HFF-Myc (cell line): ENCODE data around the gene FLOT1.
"Not testable (repeated sequence)": the region's sequence is repeated elsewhere in the genome, so short reads cannot be mapped to it uniquely, and the experiment has no call there.

Source experiments
- DNase-seq: peaks from one replicate; pipeline ENCODE4 v3.0.0-alpha.2; 2011; ENCODE audit warnings: low read depth; ENCODE audit errors: extremely low read depth
- H3K4me3 ChIP-seq: replicated peaks from 2 replicates; pipeline ENCODE4 v1.5.1; 2011; ENCODE audit warnings: low read depth, mild to moderate bottlenecking, control low read depth, low read length
- TF ChIP-seq, protein P1 (sequence below): IDR thresholded peaks from 2 replicates; pipeline ENCODE4 v1.5.1; 2012; ENCODE audit warnings: mild to moderate bottlenecking, low read depth, low read length, control low read depth; ENCODE audit errors: missing control alignments

FLOT1 gene

DNA sequence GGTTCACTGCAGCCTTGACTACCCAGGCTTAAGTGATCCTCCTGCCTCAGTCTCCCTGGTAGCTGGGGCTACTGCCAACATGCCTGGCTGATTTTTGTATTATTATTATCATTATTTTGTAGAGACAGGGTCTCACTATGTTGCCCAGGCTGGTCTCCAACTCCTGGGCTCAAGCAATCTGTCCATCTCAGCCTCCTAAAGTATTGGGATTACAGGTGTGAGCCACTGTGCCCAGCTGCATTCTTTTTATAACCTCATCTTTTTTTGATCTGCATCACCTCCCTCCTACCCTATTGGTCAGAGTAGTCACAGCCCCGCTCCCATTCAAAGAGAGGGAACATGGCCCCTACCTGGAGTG is 25.4 kb upstream of the FLOT1 start:
- no peak overlapping the region for H3K4me3 ChIP-seq
- TF ChIP-seq, protein P1, sequence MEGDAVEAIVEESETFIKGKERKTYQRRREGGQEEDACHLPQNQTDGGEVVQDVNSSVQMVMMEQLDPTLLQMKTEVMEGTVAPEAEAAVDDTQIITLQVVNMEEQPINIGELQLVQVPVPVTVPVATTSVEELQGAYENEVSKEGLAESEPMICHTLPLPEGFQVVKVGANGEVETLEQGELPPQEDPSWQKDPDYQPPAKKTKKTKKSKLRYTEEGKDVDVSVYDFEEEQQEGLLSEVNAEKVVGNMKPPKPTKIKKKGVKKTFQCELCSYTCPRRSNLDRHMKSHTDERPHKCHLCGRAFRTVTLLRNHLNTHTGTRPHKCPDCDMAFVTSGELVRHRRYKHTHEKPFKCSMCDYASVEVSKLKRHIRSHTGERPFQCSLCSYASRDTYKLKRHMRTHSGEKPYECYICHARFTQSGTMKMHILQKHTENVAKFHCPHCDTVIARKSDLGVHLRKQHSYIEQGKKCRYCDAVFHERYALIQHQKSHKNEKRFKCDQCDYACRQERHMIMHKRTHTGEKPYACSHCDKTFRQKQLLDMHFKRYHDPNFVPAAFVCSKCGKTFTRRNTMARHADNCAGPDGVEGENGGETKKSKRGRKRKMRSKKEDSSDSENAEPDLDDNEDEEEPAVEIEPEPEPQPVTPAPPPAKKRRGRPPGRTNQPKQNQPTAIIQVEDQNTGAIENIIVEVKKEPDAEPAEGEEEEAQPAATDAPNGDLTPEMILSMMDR, result no peak
- no peak for DNase-seq

DNA sequence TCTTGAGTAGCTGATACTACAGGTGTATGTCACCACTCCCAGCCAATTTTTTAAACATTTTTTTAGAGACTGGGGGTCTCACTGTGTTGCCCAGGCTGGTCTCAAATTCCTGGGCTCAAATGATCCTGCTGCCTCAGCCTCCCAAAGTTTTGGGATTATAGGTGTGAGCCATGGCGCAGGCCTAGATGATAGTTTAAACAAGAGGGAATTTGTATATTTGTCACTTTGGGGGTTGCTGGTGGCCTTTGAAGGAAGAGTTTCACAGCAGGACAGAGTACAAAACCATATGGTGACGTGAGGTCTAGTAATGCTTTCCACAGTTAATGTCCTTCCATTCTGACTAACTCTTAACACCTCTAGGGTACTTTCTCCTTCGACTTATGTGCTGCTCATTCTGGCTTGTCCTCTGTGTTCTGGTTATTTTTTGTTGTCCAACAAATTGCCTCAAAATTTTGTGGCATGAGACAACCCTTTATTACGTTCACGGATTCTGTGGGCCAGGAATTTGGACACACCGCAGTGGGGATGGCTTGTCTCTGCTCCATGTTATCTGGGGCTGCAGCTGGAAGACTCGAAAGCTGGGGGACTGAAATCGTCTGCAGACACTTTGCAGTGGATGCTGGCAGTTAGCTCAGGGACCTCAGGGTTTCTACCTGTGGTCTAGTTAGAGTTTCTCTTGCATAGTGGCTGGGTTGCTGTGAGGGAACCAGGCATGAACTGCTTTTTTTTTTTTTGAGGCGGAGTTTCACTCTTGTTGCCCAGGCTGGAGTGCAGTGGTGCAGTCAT is 24.9 kb upstream of the FLOT1 start:
- DNase-seq, result no peak
- H3K4me3 ChIP-seq, result no peak overlapping the region
- TF ChIP-seq, protein P1, result no peak

DNA sequence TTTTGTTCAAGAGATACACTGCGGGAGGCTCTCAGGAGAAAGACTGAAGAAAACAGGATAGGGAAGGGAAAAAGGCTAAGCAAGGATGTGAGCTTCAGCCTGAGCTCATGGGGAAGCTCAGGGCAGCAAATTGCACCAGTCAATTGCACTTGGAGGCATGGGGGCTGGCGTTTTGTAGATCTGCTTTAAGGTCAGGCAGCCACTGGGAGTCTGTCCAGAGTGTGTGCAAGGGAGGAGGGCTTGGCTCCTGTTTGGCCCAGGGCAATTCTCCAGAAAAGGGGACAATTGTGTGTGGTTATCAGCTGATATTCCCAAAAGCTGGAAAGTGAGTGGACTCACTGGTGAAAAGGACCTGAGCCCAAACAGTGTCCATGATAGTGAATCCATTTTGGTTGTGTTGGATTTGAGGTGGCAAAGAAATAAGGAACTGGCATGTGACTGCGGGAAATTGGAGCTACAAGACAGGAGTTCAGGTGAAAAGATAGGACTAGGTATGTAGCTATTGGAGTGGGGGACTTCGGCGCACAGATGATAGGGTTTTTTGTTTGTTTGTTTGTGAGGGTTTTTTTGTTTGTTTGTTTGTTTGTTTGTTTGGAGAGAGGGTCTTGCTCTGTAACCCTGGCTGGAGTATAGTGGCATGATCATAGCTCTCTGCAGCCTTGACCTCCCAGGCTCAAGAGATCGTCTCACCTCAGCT is 24.1 kb upstream of the FLOT1 start:
- TF ChIP-seq, protein P1, result no peak
- H3K4me3 ChIP-seq, result no peak overlapping the region
- no peak for DNase-seq

DNA sequence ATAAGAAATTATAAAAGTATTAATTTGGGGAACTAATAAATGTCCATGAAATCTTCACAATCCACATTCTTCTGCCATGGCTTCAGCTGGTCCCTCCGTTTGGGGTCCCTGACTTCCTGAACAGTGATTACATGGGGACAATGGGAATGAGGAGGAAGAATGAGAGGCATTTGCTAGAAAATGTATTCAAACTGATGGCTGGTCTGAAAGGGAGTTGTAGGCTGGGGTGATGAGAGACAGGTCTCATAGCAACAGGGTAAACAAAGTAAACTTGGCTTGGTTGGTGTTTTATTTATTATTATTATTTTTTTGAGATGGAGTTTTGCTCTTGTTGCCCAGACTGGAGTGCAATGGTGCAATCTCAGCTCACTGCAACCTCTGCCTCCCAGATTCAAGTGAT is 23.0 kb upstream of the FLOT1 start:
- not testable (repeated sequence) for DNase-seq, H3K4me3 ChIP-seq

DNA sequence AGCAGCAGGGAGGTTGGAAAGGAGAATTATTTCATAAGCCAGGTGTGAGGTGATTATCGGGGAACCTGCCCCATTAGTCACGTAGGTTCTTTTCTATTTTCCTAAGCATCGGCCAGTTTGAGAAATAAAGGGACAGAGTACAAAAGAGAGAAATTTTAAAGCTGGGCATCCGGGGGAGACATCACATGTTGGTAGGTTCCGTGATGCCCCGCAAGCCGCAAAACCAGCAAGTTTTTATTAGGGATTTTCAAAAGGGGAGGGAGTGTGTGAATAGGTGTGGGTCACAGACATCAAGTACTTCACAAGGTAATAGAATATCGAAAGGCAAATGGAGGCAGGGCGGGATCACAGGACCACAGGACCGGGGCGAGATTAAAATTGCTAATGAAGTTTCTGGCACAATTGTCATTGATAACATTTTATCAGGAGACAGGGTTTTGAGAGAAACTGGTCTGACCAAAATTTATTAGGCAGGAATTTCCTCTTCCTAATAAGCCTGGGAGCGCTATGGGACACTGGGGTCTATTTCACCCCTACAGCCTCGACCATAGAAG is 22.1 kb upstream of the FLOT1 start:
- not testable (repeated sequence) for DNase-seq, H3K4me3 ChIP-seq

DNA sequence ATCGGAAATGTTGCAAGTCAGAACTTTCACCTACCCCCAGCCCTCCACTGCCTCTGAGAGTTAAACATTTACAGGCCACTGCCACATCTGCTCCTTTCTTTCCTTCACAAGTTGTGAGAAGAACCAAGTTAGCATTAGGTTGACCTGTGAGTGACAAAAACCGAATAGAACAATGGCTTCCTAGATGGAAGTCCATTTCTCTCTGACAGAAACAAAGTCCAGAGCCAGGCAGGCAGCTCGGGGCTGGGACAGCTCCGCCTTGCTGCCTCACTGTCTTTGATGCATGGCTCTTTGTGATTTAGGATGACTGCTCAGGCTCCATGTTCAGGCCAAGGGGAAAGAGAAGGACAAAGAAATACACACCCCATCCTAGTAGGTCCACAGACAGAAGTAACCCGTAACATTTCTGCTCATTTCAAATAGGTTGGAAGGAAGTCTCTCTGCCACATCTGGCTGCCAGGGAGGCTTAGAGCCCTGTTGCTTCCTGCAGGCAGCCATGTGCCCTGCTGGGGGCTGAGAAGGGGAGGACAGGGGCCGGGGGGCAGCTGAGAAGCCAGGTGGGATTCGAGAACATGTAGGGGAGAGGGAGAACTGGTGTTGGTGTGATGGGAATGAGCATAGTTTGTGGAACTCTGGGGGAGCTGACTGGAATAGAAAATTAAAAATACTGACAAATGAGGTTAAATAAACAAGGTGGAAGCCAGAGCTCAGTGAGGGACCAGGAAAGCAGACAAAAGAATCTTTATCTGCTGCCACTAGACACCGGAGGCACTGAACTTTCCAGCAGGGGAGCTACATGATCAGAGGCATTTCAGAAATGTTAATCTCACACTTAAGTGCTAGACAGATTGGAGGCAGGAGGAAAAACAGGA is 21.4 kb upstream of the FLOT1 start:
- TF ChIP-seq, protein P1, result no peak
- no peak for DNase-seq
- H3K4me3 ChIP-seq, result no peak overlapping the region

DNA sequence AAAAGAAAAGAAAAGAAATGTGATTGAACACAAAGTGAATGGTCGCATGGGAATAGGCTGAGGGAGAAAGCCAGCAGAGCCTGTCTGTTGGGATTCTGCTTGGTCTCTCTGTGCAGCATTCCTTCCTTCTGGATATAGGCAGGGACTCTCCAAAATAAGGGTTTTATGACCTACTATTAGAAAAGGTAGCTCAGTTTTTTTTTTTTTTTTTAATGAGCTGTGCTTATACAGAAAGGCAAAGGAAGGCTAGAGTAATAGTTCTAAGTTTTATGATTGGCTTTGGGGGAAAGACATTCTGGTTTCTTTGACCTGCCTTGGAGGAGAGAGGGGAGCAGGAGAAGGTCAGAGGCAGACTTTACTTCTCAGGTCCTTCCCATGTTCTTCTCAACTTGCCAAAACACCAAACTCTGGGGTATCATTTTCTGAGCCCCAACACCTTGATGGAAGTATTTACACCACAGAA is 20.7 kb upstream of the FLOT1 start:
- TF ChIP-seq, protein P1, result no peak
- no peak overlapping the region for H3K4me3 ChIP-seq
- no peak for DNase-seq
